DLD1 (cell line): ENCODE results near the gene MTFMT.
"Not testable (repeated sequence)": the region's sequence is repeated elsewhere in the genome, so short reads cannot be mapped to it uniquely, and the experiment has no call there.

ENCODE experiments used
- in situ Hi-C: cut with HindIII; loops from 2 replicates; pipeline ENCODE4 v1.10.0; 2017; ENCODE audit warnings: low sequenced_read_pairs

MTFMT gene

DNA sequence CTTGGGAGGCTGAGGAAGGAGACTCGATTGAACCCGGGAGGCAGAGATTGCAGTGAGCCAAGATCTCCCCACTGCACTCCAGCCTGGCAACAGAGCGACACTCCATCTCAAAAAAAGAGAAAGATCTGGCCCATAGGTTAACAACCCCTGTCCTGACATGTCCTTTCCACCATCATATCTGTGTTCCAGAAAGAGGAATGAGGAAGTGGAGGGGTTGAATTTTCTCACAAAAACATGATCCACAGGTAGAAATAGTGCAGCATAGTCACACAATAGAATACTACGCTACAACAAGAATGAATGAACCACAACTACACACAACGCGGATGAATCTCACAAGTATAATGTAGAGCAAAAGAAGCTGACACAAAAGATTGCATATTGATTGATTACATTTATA lies 11.0 kb upstream of the MTFMT start:
- in situ Hi-C loops, result loop anchor here (5.0 kb wide), 1 partner anchor 37 kb away; the partner anchor contains the start of gene KBTBD13

DNA sequence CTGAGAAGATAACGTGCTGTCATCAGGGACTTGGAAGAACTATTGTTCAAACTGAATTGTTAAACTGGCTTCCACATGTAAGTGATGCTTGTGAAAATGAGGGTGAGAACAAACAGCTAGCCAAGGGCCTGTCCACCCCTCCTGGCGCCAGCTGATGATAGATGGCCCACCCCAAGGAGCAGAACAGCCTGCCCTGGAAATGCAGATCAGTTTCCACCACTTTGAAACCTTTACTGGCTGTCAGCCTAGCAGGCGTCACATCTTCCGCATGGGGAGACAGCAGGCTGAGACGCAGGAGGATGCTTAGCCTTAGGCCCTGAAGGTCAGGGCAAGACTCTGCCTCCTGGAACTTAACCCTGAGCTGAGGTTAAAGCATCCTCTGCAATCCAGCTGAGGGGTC lies 9.4 kb upstream of the MTFMT start:
- in situ Hi-C loops, result no loop called here

DNA sequence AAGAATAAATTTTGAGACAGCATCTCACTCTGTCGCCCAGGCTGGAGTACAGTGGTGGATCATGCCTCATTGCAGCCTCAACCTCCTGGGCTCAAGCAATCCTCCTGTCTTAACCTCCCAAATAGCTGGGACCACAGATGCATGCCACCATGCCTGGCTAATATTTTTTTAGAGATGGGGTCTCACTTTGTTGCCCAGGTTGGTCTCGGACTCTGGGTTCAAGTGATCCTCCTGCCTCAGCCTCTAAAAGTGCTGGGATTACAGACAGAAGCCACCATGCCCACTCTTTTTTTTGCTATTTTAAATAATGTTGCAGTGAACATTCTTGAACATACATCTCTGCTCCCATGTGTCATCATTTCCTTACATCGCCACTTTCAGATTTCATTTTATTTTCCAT lies 9.0 kb upstream of the MTFMT start:
- in situ Hi-C loops, result no loop called here

- in situ Hi-C loops, result no loop called here
These were observed 7.9 kb upstream of the MTFMT start for GRCh38 chr15:65037309-65037708.

DNA sequence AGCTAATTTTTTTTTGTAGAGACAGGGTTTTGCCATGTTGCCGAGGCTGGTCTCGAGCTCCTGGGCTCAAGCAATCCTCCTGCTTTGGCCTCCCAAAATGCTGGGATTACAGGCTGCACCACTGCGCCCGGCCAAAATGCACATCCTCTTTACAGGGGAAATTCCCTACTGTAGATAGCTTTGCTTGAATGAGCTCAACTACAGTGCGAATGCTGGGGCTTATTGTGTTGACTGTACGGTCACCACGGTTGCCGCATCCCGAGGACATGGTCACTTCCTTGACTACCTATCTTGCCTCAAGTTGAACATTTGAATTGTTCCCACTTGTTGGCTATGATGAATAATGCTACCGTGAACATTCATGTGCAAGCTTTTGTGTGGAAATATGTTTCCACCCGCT lies 5.3 kb upstream of the MTFMT start:
- in situ Hi-C loops, result no loop called here

DNA sequence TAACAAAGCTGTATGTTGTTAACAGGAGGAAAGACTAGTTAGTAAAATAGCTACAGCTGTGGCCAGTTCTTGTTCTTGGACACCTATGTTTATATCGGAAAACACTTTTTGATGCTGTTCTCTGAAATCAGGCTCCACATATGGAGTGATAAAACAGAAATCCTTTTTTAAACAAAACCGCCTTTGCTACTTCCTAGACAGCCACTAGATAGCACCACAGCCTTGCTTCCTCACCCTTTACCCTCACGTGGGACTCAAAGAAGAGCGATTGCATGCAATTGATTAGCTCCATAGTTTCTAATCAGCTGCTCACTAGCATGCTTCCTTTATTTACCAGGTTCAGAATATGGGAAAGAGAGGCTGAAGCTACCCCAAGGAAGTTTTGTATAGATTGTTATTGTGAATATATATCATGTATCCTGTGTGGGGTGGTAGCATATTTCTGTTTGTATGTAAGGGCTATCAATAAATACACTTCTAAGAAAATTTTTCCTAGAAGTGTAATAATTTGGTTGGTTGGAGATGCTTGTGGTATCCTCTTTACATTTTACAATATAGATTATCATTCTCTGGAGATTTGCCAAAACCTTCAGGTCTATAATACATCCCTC lies 4.3 kb upstream of the MTFMT start:
- in situ Hi-C loops, result no loop called here

DNA sequence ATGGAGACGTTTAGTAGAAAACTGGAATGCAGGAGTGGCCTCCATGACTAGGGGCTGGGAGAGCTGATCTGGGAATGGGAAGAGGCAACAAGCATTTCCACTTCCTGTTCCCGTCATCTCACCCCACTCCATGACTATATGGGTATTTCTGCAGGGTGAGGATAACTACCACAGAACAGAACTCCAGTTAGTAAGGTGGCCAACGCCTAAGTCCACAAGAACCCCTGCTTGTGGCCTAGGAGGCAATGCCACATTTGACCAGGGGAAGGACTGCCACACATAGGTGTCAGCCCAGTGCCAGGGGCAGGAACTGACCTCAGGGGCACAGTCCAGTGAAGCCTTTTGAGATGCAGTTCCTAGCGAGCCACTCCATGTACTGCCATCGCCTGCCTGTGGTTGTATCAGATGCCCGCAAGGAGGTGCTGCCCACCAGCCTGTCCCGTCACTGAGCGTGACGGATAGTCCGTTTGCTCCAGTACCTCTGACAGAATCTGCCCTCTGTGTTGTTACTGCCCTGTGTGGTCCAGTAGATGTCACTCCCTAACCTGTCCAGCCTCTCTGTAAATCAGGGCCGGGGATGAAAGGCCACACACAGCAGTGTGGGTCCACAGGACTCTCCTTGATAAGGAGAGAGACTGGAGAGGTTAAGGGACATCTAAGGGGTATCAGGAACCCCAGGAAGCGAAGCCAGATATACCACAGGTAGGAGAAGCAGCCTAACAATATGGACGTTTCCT lies 3.5 kb upstream of the MTFMT start:
- in situ Hi-C loops, result no loop called here

GRCh38 chr15:65029736-65030208 lies 333 bp upstream of the MTFMT start:
- in situ Hi-C loops, result no loop called here

DNA sequence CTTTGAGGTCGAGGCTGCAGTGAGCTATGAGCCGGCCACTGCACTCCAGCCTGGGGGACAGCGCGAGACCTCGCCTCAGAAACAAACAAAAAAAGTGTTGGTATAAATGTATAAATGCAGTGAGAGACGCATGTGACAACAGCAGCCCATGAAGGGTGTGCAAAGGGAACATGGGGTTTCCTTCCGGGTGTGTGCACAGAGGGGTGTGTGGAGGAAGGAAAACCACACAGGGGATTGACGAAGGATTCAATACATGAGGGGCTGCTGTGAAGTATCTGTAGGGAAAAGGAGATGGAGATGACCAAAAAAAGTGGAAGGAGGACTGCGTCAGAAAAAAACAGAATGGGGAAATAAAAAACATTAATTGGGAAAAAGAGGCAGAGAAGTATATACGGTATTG lies 1.1 kb downstream of the MTFMT start:
- in situ Hi-C loops, result no loop called here

DNA sequence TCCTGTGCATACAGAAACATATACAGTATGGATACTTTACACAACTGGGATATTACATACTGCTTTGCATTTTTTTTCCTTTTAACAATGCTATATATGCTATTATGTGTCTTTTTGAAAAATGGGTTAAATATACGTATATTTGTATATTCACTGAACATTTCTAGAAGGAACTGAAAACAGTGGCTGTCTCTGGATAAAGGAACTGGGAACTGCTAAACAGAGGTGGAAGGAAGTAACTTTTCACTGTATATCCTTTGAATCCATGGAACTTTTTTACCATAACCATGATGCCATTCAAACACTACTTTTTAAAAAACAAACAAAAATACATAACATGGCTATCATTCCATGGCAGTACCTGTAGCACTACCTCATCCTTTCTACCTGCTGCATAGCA lies 1.8 kb downstream of the MTFMT start:
- in situ Hi-C loops, result no loop called here

DNA sequence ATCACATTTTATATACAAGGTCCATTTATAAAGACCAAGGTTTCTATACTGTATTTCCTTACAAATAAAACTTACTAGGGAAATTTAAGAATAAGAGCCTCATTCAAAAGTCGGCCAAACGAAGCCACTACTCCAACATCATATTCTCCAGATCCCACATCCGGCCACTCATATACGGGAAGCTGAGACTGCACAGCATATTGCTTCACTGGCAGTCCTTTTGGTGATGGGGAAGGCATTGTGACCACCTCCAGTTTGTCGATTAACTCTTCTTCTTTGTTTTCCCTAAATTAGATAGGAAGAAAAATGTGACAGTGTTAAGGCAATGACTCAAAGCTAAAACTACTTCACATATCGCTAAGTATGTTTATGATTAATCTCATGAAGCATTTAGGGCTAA lies 2.7 kb downstream of the MTFMT start:
- in situ Hi-C loops, result no loop called here

- in situ Hi-C loops, result no loop called here
These were observed 8.0 kb downstream of the MTFMT start for GRCh38 chr15:65021488-65021887.

- in situ Hi-C loops, result no loop called here
These were observed 9.0 kb downstream of the MTFMT start for GRCh38 chr15:65020419-65020818.

GRCh38 chr15:65011198-65011597 lies 18.2 kb downstream of the MTFMT start:
- in situ Hi-C loops, result not testable (repeated sequence)

DNA sequence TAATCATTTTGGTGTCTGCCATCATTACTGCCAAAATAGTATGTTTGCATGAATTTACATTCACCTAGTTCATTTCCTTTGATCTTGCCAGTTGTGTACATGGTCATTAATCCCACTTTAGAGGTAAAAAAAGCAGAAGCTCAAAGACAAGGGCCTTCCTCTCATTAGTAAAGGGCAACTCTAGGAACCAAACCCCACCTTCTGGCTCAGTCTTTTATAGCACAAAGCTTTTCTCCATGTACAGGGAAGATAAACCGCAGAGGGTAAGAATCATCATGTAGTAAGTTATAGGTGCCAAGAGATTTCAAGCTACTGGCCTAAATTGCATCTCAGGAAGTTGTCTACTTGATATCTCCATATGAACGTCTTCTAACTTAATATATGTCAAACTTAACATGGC lies 20.5 kb downstream of the MTFMT start:
- in situ Hi-C loops, result no loop called here

- in situ Hi-C loops, result no loop called here
These were observed 22.6 kb downstream of the MTFMT start for GRCh38 chr15:65006876-65007275.

DNA sequence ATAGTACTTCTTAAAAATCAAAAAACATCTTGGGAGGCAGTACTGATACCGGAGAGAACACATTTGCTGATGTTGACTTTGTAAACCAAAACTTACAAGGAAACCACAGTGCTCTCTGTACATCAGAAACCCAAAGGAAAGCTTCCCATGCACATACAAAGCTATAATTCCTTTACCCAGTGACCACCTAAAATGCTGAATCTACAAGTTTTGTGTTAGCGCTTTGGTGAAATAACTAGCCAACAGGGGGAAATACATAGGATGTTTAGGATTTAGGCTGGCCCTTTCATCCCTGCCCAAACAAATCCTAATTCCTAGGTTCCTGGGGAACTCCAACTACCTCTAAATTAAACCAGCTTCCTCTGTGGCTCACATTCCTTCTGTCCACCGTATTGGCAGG lies 24.4 kb downstream of the MTFMT start:
- in situ Hi-C loops, result no loop called here

DNA sequence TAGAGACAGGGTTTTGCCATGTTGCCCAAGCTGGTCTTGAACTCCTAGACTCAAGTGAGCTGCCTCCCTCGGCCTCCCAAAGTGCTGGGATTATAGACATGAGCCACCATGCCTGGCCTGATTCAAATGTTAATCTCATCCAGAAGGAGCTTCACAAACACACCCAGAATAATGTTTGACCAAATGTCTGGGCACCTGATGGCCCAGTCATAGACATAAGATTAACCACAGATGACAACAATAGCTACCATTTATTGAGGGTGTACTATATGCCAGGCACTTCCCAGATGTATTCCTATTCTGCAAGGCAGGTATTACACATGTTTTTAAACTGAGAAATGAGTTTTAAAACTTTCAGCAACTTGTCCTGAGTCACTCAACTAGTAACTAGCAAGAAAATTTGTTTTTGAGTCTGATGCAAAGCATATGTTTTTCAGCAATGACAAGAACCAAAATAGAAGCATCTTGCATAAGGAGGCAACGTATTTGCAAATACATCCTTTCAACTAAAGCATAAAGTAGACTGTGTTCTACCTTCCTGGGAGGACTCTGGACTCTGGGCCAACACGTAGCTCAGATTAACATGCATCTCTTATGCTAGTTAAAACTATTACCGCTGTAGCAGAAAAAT lies 31.6 kb downstream of the MTFMT start:
- in situ Hi-C loops, result no loop called here

DNA sequence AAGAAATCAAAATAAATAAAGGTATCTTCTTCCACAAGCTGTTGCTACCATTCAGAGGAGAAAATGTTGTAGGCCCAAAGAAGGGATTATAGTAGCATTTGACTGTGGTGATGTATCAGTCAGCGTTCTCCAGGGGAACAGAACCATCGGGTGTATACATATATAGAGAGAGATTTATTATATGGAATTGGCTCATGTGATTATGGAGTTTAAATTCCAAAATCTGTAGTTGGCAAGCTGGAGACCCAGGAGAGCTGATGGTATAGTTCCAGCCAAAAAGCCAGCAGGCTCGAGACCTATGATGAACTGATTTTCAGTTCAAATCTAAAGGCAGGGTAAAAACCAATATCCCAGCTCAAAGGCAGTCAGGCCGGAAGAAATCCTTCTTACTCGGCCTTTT lies 32.4 kb downstream of the MTFMT start:
- in situ Hi-C loops, result no loop called here

DNA sequence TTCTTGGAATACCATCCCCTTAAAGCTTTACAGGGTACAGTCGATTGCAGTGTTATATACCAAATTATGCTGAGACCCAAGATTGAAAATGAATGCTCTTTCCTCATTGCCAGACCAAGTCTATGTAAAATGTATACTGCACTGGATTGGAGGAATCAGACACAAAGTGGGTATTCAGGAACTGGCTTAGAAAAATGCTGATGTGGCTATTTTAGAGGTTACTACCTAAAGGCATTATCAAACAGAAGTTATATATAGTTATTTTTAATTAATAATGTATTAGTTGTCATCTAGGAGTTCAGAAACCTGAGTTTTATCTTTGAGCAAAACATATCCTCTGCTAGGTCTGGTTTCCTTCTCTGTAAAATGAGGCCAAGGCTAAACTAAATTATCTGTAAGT lies 36.1 kb downstream of the MTFMT start:
- in situ Hi-C loops, result no loop called here

GRCh38 chr15:64991536-64992135 lies 37.8 kb downstream of the MTFMT start:
- in situ Hi-C loops, result no loop called here

- in situ Hi-C loops, result no loop called here
These were observed 39.3 kb downstream of the MTFMT start for GRCh38 chr15:64990168-64990470.
